Measurements from ENCODE around the gene ZBTB43. TPM values are rescaled to one million over a fixed set of nuclear protein-coding genes. Genes with fewer than 3 reads are reported as not detected.

The ZBTB43 gene
- total RNA-seq, 1 donor from 2014 or later: 17.7 TPM

GRCh38 chr9:126842977-126843799 lies 38.3 kb downstream of the ZBTB43 start:
- TF ChIP-seq, protein P1, sequence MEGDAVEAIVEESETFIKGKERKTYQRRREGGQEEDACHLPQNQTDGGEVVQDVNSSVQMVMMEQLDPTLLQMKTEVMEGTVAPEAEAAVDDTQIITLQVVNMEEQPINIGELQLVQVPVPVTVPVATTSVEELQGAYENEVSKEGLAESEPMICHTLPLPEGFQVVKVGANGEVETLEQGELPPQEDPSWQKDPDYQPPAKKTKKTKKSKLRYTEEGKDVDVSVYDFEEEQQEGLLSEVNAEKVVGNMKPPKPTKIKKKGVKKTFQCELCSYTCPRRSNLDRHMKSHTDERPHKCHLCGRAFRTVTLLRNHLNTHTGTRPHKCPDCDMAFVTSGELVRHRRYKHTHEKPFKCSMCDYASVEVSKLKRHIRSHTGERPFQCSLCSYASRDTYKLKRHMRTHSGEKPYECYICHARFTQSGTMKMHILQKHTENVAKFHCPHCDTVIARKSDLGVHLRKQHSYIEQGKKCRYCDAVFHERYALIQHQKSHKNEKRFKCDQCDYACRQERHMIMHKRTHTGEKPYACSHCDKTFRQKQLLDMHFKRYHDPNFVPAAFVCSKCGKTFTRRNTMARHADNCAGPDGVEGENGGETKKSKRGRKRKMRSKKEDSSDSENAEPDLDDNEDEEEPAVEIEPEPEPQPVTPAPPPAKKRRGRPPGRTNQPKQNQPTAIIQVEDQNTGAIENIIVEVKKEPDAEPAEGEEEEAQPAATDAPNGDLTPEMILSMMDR (IDR thresholded peaks at IDR 0.05): no peak
- no peak overlapping the region for H3K4me3 Mint-ChIP-seq (ENCODE audit: unreplicated experiment)
- DNase-seq (ENCODE audit: low spot score): no peak
- no peaks in the 10 kb centered on the region for H3K36me3 Mint-ChIP-seq (ENCODE audit: low read depth)
- H3K9me3 Mint-ChIP-seq (ENCODE audit: low read depth): no peaks in the 10 kb centered on the region
- peaks cover 19% of the 10 kb centered on the region for H3K4me1 Mint-ChIP-seq (ENCODE audit: low read depth)
- peak overlapping the region; percentile 65 for H3K27ac Mint-ChIP-seq (ENCODE audit: unreplicated experiment)
- H3K27me3 Mint-ChIP-seq (ENCODE audit: low read depth): no peaks in the 10 kb centered on the region

- H3K27me3 Mint-ChIP-seq (ENCODE audit: low read depth): no peaks in the 10 kb centered on the region
- no peak overlapping the region for H3K4me3 Mint-ChIP-seq (ENCODE audit: unreplicated experiment)
- no peaks in the 10 kb centered on the region for H3K9me3 Mint-ChIP-seq (ENCODE audit: low read depth)
- no peaks in the 10 kb centered on the region for H3K36me3 Mint-ChIP-seq (ENCODE audit: low read depth)
- TF ChIP-seq, protein P1 (IDR thresholded peaks at IDR 0.05): no peak
- peak overlapping the region; percentile 65 for H3K27ac Mint-ChIP-seq (ENCODE audit: unreplicated experiment)
- peaks cover 19% of the 10 kb centered on the region for H3K4me1 Mint-ChIP-seq (ENCODE audit: low read depth)
- DNase-seq (ENCODE audit: low spot score): no peak
Observed at GRCh38 chr9:126844085-126844484, 39.2 kb downstream of the ZBTB43 start.

GRCh38 chr9:126847051-126847450 lies 42.2 kb downstream of the ZBTB43 start:
- DNase-seq (ENCODE audit: low spot score): no peak
- H3K36me3 Mint-ChIP-seq (ENCODE audit: low read depth): no peaks in the 10 kb centered on the region
- no peaks in the 10 kb centered on the region for H3K9me3 Mint-ChIP-seq (ENCODE audit: low read depth)
- TF ChIP-seq, protein P1 (IDR thresholded peaks at IDR 0.05): no peak
- H3K4me1 Mint-ChIP-seq (ENCODE audit: low read depth): peaks cover 19% of the 10 kb centered on the region
- H3K27ac Mint-ChIP-seq (ENCODE audit: unreplicated experiment): no peak overlapping the region
- peaks cover 4% of the 10 kb centered on the region for H3K27me3 Mint-ChIP-seq (ENCODE audit: low read depth)
- no peak overlapping the region for H3K4me3 Mint-ChIP-seq (ENCODE audit: unreplicated experiment)

DNA sequence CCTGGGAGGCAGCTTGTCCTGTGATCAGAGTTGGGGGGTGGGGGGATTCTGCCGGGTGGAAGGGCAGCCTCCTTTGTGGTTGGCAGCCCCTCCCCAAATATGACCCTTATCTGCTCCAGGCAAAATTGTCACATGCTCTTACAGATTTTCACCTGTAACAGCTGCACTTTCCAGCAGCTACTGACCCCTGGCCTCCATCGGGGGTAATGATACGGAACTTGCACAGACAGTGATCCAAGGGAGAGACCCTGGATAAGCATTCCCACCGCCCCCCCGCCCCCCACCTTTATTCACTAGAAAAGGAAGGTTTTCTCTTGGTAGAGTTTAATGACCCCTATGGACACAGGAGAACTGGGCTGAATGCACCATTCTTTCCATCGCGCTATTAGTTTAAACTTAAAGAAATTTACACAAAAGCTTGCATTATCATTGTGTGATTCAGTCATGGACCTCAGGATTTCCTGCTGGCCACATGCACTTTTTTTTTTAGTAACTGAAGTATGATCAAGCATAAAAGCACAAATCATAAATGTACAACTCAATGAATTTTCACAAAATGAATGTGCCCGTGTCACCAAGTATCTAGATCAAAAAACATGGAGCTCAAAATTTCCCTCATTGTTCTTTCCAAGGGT lies 44.9 kb downstream of the ZBTB43 start:
- no peak overlapping the region for H3K4me3 Mint-ChIP-seq (ENCODE audit: unreplicated experiment)
- H3K9me3 Mint-ChIP-seq (ENCODE audit: low read depth): no peaks in the 10 kb centered on the region
- peaks cover 9% of the 10 kb centered on the region for H3K27me3 Mint-ChIP-seq (ENCODE audit: low read depth)
- TF ChIP-seq, protein P1 (IDR thresholded peaks at IDR 0.05): no peak
- H3K36me3 Mint-ChIP-seq (ENCODE audit: low read depth): no peaks in the 10 kb centered on the region
- peaks cover 10% of the 10 kb centered on the region for H3K4me1 Mint-ChIP-seq (ENCODE audit: low read depth)
- no peak overlapping the region for H3K27ac Mint-ChIP-seq (ENCODE audit: unreplicated experiment)
- DNase-seq (ENCODE audit: low spot score): no peak

DNA sequence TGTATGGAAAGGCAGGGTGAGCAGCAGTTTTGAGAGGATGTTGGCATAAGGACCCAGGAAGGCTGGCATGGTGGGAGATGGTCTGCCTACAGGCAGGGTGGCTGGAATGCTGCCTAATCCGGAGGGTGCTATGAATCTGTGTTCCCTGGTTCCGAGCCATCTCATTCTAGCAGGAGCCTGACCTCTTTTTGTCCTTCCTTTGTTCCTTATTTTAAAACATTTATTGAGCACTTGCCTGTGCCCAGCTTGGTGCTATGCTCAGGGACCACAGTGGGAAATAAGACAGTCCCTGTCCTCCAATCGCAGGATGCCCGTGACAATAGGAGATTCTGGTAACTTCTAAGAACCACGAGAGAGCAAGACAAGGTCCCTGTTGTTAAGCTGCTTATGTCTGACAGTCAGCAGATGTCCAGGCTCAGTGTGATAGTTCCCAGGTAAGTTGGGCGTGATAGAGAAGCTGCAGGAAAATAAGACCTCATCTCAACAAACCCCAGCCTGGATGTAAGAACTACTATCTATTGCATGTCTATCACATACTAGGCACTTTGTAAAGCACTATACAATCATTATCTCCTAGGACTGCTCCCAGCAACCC lies 46.5 kb downstream of the ZBTB43 start:
- Mint-ChIP-seq H3K27me3 (ENCODE audit: low read depth) (peaks cover 9% of the 10 kb centered on the region), H3K9me3 (ENCODE audit: low read depth) (no peaks in the 10 kb centered on the region), H3K27ac (ENCODE audit: unreplicated experiment) (no peak overlapping the region), H3K4me1 (ENCODE audit: low read depth) (peaks cover 12% of the 10 kb centered on the region), H3K36me3 (ENCODE audit: low read depth) (no peaks in the 10 kb centered on the region), H3K4me3 (ENCODE audit: unreplicated experiment) (no peak overlapping the region)
- TF ChIP-seq, protein P1 (IDR thresholded peaks at IDR 0.05): no peak
- no peak for DNase-seq (ENCODE audit: low spot score)
